ENCODE measurements around the gene UCP2.

The UCP2 gene

DNA sequence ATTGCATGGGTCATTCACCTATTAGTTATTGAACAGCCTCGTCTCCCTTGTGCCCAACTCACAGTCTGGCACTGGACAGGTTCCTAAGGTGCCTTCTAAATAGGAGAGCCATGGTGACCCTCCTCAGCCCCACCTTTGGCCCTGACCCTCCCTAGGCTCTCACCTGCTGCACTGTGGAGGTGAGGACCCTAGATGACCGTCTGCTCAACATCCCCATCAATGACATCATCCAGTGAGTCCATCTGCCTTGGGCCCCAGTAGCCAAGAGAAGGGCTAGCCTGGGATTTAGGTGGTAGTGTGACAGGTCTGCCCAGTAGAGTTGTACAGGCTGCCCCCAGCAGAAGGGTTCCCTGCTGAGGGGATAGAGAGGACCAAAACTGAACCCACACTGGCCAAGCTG lies 13.6 kb downstream of the UCP2 start:
- no peak for DNase-seq

DNA sequence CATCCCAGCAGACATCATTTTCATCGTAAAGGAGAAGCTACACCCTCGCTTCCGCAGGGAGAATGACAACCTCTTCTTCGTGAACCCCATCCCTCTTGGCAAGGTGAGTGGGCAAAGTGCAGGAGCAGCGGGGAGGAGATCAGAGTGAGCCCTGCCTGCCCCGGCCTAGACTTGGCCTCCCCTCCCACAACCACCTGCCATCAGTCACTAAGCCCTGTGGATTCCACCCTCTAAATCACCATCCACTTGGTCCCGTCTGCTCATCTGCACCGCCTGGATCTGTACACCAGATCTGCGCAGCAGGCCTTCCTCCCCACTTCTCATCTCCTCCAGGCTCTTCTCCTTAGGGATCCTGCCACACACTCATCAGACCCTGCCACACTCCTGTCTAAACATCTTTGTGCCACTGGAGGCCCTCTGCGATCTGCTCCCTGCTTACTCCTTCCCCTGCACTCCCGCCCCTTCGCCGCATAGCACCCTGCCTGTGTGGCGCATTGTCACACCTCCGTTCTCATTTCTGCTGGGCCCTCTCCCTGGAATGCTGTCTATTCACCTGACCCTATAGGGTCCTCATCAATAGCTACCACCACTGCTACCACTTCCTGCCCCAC lies 14.2 kb downstream of the UCP2 start:
- no peak for DNase-seq

DNA sequence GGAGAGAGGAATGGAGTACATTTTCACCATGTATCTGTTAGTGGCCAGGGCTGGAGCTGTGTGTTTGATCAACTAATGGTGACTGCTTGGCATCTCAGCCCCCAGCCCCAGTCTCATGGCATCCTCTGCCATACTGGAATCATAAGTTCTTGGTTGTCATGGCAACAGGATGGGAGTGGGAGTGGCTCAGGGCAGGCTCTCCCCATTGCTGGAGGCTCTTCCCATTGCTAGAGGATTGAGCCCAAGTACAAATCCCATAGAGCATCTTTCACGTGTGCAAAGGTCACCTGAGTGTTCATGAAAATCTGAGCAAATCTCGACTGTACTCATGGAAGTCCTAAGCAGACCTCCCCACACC lies 16.9 kb downstream of the UCP2 start:
- DNase-seq, result no peak

DNA sequence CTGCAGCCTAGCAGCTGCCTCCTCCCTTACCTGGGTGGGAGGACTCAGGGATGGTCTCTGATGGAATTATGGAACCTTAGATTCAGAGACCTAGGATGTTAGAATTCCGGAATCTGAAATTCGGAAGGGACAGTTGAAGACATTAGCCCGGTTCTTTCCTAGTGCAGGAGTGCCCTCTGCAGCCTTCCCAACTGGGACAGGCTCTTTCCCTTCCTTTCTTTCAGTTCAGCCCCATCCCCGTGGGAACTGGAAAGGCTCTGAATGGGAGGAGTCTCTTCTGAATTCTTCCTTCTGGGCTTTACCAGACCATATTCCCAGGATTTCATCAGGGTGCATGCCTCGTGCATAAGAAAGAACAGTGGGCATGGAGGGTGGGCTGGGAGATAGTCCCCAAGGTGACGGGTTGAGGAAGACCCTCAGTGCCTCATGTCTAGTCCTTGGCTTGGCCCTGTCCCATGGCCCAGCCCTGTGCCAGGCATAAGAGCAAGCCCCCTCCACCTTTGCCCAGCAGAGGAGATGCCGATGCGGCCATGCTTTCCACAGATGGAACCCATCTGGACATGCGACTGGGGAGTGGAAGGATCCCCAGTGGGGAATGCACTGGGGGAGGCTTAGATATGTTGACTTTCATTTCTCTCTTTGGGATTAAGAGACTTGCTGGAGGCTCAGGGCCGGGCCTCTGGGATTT lies 17.4 kb downstream of the UCP2 start:
- DNase-seq, result no peak

DNA sequence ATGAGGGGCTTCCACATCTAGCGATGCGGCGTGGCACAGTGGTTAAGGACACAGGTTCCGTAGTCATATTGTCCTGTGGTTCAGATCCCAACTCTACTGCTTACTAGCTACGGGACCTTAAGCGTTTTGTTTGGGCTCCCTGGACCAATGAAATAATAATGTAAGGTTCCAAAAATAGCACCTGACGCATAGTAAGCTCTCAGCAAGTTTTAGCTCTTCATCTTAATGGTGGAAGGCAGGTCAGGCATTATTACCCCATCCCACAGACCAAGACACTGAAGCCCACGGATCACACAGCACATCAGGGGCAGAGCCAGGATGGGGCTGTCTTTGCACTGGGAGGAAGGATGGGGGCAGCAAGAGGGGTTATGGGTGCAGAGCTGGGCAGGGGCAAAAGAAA lies 18.8 kb downstream of the UCP2 start:
- no peak for DNase-seq

DNA sequence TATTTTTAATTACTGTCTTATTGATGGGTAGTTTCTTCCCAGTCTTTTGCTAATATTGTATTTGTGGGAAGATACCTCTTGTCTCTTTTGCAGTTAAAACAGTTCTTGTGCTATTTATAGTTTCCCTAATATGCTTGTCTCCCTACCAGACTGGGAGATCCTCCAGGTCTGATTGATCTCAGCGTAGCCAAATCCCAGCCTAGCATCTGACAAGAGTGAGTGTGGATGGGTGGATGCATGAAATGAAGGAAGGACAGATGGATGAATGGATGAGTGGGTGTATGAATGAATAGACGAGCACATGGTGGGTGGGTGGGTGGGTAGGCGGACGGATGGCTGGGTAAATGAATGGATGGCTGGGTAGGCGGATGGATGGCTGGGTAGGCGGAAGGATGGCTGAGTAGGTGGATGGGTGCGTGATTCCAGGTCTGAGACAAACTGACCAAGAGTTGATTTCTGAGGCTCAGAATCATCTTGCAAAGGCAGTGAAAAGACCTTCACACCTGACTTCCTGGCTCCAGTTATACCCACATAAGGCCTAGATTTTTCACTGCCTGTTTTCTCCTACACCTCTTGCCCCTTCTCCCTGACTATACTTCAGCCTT lies 20.4 kb downstream of the UCP2 start:
- DNase-seq, result no peak

DNA sequence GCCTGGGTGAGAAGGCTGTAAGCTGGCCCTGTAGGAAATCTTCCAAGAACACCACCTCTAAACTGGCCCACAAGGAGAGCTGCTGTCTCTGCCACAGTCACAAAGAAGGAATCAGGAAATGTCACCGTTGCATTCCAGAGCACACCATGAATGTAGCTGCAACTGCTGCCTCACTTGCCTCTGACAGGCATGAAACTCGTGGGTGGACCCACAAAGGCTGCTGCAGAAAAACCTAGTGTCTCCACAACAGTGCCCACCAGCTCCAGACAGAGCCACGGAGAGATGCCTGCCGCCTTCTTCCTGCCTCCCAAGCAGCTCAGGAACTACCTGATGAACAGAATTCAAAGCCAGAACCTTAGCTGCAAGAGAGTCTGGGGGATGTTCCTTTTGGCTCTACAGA lies 21.3 kb downstream of the UCP2 start:
- no peak for DNase-seq

DNA sequence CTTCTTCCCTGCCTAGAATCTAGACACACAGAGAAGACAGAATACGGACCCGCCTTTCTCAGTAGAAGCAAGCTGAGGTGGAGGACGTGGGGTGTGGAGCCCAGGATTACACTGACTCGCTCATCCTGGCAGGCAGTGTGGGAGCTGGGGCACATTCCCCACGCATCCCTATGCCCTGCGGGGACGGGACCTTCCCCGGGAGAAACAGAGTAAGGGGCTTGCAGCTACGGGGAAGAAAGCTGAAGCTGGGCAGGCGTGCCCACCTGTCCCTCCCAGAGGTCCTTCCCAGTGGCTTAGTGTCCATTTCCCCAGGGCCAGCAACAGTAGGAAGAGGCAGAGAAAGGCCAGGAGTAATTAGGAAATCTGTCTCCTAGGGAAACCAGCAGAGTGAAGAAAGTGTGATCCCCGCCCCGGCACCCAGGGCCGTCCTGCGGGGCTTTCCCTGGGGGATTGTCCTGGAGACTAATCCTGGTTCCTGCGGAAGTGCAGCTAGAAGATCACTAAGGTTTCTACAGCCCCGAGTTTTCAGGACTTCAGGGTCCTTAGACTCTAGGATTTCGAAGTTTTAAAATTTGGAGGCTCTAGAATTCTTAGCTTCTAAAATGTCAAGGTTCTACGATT lies 24.0 kb downstream of the UCP2 start:
- DNase-seq, result no peak

DNA sequence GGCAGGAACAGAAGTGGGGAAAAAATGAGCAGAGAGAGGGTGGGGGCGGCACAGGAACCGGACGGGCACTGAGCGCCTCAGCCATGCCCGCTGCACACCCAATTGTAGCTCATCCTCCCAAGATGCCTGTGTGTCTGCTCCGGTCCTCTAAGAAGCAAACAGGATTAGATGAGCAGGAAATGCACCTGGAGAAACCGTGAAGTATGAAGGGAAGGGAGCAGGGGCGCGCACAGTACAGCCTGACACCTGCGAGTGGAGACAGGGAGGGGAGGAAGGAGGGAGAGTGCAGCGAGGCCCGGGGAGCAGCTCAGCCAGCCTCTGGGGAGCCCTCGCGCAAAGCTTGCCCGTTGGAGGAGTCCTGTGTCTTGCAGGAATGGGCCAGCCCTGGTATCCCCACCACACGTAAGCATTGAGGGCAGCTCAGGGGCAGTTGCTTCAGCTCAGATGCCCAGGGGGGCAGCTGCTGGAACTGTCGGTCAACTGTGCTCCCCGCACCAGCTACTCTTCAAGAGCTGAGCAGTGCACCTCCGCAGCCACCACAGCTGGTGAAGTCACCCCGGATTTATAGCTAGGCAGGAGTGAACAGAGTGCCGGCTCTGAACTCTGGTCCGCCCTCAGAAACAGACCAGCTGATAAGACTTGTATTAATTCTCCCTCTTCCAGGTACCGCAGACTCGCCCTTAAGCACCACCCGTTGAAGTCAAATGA lies 24.8 kb downstream of the UCP2 start:
- DNase-seq, result no peak

DNA sequence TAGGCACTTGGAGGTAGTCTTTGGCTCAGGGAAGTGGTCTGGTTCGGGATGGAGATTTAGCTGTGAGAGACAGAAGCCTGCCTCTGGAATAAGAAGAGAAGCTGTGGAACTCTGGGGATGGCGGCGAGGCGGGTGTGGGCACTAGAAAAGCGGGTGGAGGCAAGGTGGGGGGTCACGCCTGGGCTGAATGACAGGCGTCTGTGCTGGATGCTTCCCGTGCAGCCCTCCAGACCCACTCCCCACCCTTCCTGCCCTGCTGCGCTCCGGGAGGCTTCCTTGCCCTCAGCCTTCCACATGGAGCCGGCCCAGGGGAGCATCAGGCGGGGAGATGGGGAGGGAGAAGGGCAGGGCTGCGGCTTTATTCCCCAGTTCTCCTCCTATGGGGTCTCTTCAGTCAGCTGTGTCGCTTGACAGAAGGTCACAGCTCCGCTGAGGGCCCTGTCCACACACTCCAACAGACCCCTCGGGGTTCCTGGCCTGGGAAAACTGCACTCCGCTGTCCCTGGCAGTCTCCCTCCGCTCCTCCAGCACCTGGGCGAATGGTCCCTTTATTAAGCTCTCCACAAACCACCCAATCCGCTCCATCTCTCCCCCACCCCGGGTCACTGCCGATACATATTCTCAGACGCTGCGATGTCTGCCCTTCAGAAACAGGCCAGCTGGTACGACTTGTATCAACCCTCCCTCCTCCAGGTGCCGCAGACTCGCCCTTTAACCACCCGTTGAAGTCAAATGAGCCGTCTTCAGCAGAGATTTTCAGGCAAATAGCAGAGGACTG lies 25.6 kb downstream of the UCP2 start:
- DNase-seq, result no peak

DNA sequence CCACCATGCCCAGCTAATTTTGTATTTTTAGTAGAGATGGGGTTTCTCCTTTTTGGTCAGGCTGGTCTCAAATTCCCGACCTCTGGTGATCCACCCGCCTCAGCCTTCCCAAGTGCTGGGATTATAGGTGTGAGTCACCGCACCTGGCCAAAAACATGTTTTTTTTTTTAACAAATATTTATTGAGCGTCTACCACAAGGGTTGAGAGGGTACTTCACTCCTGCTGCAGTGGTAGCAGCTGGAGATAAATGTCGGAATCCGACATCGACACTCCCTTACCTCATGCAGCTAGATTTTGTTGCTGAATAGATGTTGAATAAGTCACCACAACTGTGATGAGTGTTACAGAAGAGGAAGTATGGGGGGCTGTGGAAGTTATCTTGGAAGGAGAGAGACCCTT lies 30.8 kb downstream of the UCP2 start:
- DNase-seq, result no peak

DNA sequence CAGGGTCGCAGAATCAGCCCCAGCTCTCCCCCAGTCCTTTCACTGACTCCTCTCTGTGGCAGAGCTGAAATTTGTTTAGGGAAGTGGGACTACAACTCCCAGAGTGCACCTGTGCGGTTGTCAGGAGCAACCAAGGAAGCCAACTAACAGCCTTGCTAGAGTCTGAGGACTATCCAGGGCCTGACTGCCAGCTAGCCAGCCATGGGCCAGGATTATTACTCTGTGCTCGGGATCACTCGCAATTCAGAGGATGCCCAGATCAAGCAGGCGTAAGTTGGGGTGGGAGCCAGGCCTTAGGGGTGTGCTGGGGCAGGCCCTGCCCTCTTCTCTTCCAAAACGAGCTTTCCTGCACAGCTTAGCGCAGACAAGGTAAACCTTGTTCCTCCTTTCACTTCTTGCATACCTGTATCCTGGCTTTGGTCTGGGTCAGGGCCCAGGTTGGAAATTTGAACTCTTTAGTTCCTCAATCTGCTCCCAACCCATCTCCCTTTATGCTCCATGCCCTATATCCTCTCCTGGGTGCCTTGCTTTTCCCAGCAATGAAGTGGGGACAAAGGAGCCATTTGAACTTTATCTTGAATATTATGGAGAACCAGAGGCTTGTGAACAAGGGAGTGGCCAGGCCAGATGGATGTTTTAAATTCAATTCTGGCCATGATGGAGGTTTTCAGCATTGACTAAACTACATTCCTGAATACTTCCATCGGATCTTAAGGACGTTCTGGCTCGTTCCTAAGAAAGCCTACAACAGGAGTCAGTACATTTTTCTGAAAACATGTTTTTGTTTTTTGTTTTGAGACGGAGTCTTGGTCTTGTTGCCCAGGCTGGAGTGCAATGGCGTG lies 31.6 kb downstream of the UCP2 start, which contains the start of gene DNAJB13:
Gene DNAJB13 (plus strand): TSS at position 158 of the 842 bp plus-strand sequence. CDS start 44 bp downstream, at position 202.
- no peak for DNase-seq

DNA sequence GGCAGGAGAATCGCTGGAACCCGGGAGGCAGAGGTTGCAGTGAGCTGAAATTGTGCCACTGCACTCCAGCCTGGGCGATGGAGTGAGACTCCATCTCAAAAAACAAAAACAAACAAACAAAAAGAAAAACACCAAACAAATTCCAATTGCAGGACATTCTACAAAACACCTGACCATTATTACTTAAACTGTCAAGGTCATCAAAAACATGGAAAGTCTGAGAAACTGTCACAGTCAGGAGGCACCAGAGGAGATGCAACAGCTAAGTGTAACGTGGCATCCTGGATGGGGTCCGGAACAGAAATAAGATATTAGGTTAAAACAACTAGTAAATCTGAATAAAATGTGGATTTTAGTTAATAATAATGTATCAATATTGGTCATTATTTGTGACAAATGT lies 32.7 kb downstream of the UCP2 start:
- no peak for DNase-seq

DNA sequence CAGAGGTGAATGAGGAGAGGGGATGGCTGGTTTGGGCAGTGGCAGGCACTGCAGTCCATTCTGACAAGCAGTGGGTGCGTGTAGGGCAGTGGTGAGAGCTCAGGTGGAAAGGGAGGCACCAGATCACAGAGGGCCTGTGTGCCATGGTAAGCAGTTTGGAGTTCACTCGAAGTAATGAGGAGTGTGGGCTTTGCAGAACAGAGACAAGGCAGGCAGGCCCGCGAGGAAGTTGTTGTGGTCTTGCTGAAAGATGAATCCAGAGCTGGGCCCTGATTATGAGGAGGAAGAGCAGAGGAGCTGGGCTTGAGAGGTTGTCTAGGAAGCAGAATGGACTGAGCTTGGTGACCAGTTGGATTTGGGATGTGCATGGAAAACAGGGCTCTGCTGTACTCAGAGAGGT lies 33.4 kb downstream of the UCP2 start:
- DNase-seq, result no peak

DNA sequence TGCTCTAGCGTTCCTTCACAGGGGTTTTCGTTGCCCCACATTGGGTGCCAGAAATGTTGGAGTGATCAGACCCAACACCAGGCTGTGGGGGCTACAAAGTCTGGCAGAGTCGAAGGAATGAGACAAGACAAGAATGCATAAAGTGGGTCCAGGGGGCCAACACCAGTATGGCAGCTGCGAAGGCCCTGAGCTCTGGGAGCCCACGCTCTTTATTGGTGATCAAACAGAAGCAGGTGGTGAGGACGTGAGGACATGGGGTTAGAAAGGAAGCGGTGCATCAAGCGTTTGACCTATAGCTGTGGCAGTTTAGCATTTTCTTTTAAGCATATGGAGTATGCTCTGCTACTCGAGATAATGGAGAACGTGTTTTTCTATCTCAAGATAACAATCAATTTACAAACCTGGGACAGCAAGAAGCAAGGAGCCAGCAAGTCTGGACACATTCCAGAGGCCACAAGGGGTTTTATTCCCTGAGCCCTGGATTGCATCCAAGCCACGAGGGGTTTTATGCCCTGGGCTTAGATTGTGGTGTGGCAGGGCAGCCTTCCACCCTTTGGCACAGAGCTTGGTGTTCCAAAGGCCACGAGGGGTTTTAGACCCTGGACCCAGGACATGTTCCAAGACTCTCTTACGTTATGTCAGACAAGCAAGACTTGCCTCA lies 35.7 kb downstream of the UCP2 start:
- DNase-seq, result no peak

DNA sequence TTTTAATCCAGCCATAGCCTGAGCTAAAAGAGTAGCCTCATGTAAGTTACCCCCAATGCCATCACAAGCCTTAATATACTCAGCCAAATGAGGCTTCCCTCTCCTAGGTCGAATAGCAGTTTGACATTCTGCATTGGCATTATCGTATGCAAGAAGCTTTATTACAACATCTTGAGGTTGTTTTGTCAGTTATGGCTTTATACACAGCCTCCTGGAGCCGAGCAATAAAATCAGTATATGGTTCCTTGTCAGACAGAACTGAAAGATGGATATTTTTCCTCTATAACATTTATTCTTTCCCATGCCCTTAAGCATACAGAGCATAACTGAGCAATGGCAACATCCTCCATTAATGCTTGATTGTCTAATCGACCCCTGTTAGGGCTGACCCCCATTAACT lies 37.2 kb downstream of the UCP2 start:
- DNase-seq, result no peak

DNA sequence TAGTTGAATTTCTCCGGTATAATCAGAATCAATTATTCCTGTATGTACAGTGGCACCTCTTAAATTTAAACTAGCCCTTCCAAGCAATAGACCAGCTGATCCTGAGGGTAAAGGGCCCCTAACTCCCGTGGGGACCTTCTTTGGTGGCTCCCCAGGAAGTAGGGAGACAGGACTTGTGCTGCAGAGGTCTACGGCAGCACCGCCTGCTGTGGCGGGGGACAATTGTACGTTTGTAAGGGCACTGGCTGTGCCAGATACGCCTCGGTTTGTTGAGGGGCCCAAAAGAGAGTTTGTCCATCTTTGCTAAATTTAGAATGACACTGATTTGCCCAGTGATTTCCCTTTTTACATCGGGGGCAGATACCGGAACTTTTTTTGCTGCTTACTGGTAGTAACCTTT lies 37.7 kb downstream of the UCP2 start:
- no peak for DNase-seq

DNA sequence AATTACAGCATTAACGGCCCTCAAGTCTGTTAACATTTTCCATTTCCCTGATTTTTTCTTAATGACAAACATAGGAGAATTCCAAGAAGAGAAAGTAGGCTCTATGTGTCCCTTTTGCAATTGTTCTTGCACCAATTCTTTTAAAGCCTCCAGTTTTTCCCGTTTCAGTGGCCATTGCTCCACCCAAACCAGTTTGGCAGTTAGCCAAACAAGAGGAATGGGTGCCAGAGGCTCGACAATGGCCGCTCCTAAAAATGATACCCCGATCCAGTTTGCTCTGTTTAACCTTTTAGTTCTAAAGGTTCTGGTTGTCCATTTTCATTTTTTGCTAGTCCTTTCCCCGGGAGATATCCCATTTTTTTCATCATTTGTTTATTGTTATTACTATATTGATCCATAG lies 38.6 kb downstream of the UCP2 start:
- DNase-seq, result no peak

DNA sequence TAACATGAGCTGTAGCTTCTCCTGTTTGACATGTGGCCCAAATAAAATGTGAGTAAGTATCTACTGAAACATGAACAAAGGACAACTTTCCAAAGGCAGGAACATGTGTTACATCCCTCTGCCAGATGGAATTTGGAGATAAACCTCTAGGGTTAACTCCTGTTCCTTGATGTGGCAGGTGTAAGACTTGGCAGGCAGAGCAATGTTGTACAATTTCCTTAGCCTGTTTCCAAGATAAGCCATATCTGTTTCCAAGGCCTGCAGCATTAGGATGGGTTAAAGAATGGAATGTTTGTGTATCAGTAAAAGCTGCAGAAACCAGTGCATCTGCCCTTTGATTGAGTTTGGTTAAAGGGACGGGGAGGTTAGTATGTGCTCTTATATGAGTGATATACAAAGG lies 40.6 kb downstream of the UCP2 start:
- DNase-seq, result no peak

DNA sequence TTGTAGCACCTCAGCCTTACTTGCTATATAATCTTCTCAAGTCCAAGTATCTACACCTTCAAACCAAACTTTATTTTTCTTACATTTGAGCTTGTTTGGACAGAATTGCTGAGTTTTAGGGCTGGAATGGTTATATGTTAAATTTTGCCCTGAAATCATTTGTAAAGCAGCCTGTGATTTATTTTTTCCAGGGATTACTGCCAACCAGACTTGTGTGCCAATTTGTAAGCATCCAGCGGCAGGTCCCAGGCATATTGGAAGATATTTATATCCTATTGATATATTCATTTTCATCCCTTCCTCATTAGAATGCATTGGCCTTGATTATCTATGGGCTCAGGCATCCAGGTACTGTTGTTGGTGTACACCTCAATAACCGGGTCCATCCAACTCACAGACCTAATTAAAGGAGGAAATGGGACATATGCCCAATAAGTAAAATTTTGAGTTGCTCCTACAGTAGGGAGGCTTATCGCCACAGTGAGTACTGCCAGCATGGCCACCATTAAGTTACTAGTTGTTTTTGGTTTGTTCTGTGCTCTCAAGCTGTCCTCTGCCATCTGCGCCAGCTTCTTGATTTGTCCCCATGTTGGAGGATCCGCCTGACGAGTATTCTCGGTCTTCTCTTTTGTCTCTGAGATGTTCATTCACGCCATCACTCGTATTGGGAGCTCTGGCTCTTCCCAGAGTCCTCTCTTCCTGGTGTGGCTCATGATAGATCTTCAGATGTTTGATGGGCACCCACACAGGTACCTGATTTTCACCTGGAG lies 41.7 kb downstream of the UCP2 start:
- no peak for DNase-seq
